ENCODE measurements around the gene FURIN.

The FURIN gene

GRCh38 chr15:90915216-90915807, 46.9 kb downstream of the FURIN start:
- no peak for TF ChIP-seq CTCF (IDR thresholded peaks at IDR 0.05; ENCODE audit: poor library complexity, severe bottlenecking)
- Histone ChIP-seq H3K27me3 (ENCODE audit: insufficient read depth, poor library complexity, severe bottlenecking) (no peaks in the 10 kb centered on the region), H3K9me3 (ENCODE audit: severe bottlenecking) (no peaks in the 10 kb centered on the region), H3K36me3 (ENCODE audit: low read depth) (peaks cover 27% of the 10 kb centered on the region), H3K4me1 (ENCODE audit: insufficient read depth, poor library complexity, severe bottlenecking) (no peaks in the 10 kb centered on the region), H3K27ac (ENCODE audit: poor library complexity, severe bottlenecking) (no peak overlapping the region), H3K4me3 (ENCODE audit: severe bottlenecking) (no peak overlapping the region)
- DNase-seq (ENCODE audit: low spot score), result no peak
- no peak for ATAC-seq (ENCODE audit: low read depth)

DNA sequence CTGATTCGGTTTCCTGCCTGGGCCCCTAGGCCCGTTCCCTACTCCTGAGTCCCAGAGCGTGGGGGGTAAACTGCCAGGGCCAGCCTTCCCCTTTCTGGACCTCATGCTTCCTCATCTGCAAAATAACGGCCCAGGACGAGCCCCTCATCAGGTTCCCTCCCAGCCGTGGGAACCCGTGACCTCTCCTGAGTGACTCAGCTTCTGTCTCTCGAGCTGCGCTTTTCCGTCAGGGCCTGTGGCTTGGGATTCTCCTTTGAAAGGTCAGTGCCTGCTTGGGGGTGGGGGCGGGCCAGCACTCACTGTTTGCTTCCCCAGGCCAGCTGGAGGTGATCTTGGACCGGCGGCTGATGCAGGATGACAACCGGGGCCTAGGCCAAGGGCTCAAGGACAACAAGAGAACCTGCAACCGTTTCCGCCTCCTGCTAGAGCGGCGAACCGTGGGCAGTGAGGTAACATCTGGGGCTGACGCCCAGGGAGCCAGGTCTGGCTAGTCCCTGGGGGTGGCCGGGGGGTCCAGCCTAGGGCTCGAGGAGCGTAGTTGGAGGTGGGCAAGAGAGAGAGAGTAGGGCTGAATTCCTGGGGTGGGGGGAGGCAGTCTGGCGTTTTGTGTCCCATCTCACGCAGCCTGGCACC, 47.5 kb downstream of the FURIN start:
- Histone ChIP-seq H3K27ac (ENCODE audit: poor library complexity, severe bottlenecking) (no peak overlapping the region), H3K4me3 (ENCODE audit: severe bottlenecking) (no peak overlapping the region), H3K9me3 (ENCODE audit: severe bottlenecking) (no peaks in the 10 kb centered on the region), H3K27me3 (ENCODE audit: insufficient read depth, poor library complexity, severe bottlenecking) (no peaks in the 10 kb centered on the region), H3K4me1 (ENCODE audit: insufficient read depth, poor library complexity, severe bottlenecking) (no peaks in the 10 kb centered on the region), H3K36me3 (ENCODE audit: low read depth) (peaks cover 22% of the 10 kb centered on the region)
- peak; percentile 76 for DNase-seq (ENCODE audit: low spot score)
- no peak for ATAC-seq (ENCODE audit: low read depth)
- TF ChIP-seq CTCF (IDR thresholded peaks at IDR 0.05; ENCODE audit: poor library complexity, severe bottlenecking), result no peak

DNA sequence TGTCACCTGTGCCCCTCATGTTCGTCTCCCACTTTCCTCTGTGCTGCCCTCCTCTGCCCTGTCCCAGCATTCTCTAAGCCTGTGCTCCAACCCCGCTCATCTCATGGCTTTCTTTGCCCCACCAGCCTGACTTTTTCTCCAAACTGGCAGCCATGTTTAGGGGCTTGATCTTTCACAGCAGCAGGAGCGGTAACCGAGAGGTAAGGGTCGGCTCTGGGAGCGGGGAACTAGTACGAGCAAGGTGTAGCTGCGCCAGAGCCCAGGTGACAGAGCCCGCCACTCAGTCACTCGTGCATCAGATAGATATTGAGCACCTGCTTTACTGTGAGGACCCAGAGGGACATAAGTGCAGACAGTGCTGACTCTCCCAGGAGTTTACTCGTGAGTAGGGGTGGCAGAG, 48.1 kb downstream of the FURIN start:
- Histone ChIP-seq H3K9me3 (ENCODE audit: severe bottlenecking) (no peaks in the 10 kb centered on the region), H3K36me3 (ENCODE audit: low read depth) (peaks cover 19% of the 10 kb centered on the region; the same call in 1 of the 2 replicates)

GRCh38 chr15:90917569-90917968, 49.2 kb downstream of the FURIN start:
- no peak for ATAC-seq (ENCODE audit: low read depth)
- H3K27ac ChIP-seq (ENCODE audit: poor library complexity, severe bottlenecking), result no peak overlapping the region

More for the DNA sequence above, 48.1 kb downstream of the FURIN start:
- Histone ChIP-seq H3K27ac (ENCODE audit: poor library complexity, severe bottlenecking) (no peak overlapping the region), H3K4me3 (ENCODE audit: severe bottlenecking) (no peak overlapping the region), H3K4me1 (ENCODE audit: insufficient read depth, poor library complexity, severe bottlenecking) (no peaks in the 10 kb centered on the region), H3K27me3 (ENCODE audit: insufficient read depth, poor library complexity, severe bottlenecking) (no peaks in the 10 kb centered on the region)
- no peak for TF ChIP-seq CTCF (IDR thresholded peaks at IDR 0.05; ENCODE audit: poor library complexity, severe bottlenecking)
- ATAC-seq (ENCODE audit: low read depth), result no peak
- DNase-seq (ENCODE audit: low spot score), result no peak

More at GRCh38 chr15:90917569-90917968, 49.2 kb downstream of the FURIN start:
- no peaks in the 10 kb centered on the region for H3K9me3 ChIP-seq (ENCODE audit: severe bottlenecking)
- H3K36me3 ChIP-seq (ENCODE audit: low read depth), result peaks cover 19% of the 10 kb centered on the region; the same call in 1 of the 2 replicates
- no peaks in the 10 kb centered on the region for H3K27me3 ChIP-seq (ENCODE audit: insufficient read depth, poor library complexity, severe bottlenecking)
- no peaks in the 10 kb centered on the region for H3K4me1 ChIP-seq (ENCODE audit: insufficient read depth, poor library complexity, severe bottlenecking)
- no peak for DNase-seq (ENCODE audit: low spot score)
- no peak overlapping the region for H3K4me3 ChIP-seq (ENCODE audit: severe bottlenecking)
- TF ChIP-seq CTCF (IDR thresholded peaks at IDR 0.05; ENCODE audit: poor library complexity, severe bottlenecking), result no peak

All from RWPE2 (cell line).